Right renal cortex interstitium (tissue), 3 donors: ENCODE data around the gene DMWD. TPM values are rescaled to one million over a fixed set of nuclear protein-coding genes. Genes with fewer than 3 reads are reported as not detected.

Experiments
- DNase-seq, 3 donors: peaks; one replicate each; pipeline ENCODE4 v3.0.0-alpha.2; 2013; ENCODE audit warnings: low read depth in 3 of 3, low spot score in 2 of 3
- polyA plus RNA-seq, 3 donors: library from polyadenylated mRNA; unstranded; fragments of 120-200 nt; gene quantifications; one replicate each; pipeline ENCODE4 v1.2.1, GENCODE V29; 2013; ENCODE audit not compliant: insufficient read length in 3 of 3

DMWD gene
- polyA plus RNA-seq, result 10 to 100 TPM; 21.6 to 25.8 (median 23.8) TPM

DNA sequence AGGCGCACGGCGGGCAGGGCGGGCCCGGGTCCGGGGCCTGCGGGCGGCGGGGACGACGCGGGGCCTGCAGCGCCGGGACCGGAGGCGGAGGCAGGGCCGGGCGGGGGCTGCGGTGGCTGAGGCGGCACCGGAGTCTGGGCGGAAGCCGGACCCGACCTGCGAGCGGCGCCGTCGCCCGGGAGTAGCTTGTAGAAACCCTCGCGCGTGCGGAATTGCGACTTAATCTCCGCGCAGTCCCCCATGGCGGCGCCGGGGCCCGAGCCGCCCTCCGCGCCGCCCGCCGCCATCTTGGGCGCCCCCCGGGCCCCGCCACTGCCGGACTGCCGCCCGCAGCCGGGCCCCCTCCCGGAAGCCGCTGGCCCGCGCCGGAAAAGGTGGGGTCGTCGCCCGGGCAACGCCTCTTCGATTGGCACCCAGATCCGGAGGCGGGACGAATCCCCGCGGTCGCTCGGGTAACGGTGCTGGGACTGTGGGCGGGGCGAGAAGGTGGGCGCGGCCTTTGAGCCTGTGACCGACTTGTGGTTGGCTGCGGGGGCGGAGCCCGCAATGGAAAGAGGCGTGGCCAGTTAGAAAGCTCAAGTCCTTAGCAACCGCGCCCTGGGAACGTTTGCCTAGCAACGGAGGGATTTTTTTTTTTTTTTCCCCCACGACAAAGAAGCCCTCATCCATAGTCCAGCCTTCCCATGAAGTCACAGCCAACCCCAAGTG lies at the start of gene DMWD:
Gene DMWD (minus strand): TSS at position 376 of the 708 bp plus-strand sequence. CDS start 89 bp downstream, at position 287.
- peak; percentile 96 to 99 (median 97) for DNase-seq

GRCh38 chr19:45842198-45842597 lies 49.6 kb upstream of the DMWD start:
- no peak for DNase-seq

GRCh38 chr19:45834970-45835369 lies 42.3 kb upstream of the DMWD start:
- no peak for DNase-seq

- no peak for DNase-seq
Measured at GRCh38 chr19:45828945-45829344, 36.3 kb upstream of the DMWD start.

- no peak for DNase-seq
Measured at GRCh38 chr19:45828523-45828922, 35.9 kb upstream of the DMWD start.

- DNase-seq, result no peak
Measured at GRCh38 chr19:45827459-45828093, 34.9 kb upstream of the DMWD start.

DNA sequence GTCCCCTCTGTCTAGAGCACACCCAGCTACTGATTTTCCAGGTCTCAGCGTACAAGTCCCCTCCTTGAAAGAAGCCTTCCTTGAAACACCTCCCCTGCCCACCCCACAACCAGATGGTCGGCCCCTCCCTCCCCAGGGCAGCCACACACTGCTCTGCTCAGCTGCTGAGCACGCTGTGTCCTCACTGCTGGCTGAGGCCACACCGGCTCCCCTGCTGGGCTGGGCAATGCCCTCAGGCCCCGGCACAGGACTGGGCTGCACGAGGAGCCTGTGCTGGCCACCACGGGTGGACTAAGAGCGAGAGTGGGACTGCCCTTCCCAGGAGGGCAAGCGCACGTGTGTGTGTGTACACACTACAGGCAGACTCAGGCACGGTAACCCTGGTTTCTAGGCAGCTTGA lies 34.3 kb upstream of the DMWD start:
- DNase-seq, result no peak

- no peak for DNase-seq
Measured at GRCh38 chr19:45825917-45826893, 33.6 kb upstream of the DMWD start.

DNA sequence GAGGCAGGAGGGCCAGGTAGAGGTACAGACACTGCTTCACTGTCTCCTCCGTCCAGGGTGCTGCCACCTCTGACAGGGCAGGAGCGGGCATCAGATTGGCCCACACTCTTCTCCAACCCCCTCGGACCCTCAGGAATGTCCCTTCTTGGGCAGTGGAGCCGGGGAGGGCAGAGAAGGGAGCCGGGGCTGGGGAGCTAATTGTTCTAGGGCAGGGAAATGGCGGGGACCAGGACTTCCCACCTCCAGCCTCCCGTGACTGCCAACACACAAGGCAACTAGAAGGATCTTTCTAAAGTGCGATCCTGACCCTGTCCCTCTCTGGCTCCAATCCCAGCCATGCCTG lies 32.6 kb upstream of the DMWD start:
- DNase-seq, result no peak

DNA sequence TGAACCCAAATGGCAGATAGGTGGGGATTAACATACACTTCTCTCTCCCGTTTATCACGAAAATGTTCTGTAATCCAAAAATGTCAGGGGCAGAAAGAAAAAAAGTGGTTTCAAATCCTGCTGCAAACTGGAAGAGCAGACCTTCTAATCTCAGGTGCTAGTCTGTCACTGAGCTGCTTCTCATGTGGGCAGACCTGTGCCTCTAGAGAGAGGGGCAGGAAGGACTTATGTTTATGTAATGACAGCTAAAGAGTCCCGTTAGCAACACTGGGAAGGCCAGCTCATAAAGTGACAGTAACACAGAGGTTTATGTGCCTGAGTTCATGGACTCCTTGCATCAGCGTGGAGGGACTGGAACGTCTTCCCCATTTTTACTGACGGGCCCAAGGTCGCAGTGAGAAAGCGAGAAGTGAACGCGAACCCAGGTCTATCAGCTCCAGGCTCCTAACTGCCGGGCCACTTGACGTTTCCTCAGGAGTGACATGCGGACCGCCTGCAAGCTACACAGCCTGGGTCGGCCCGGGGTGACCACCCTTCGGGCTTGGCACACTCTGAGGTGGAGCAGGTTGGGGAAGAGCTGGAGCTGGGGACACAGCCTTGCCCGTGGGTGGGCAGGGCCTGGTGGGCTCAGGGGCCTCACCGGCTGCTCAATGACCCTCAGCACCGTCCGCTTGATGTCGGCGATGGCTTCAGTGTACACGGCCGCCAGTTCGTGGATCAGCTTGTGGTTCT lies 32.1 kb upstream of the DMWD start:
- DNase-seq, result no peak

GRCh38 chr19:45824041-45824471 lies 31.4 kb upstream of the DMWD start:
- DNase-seq, result no peak

DNA sequence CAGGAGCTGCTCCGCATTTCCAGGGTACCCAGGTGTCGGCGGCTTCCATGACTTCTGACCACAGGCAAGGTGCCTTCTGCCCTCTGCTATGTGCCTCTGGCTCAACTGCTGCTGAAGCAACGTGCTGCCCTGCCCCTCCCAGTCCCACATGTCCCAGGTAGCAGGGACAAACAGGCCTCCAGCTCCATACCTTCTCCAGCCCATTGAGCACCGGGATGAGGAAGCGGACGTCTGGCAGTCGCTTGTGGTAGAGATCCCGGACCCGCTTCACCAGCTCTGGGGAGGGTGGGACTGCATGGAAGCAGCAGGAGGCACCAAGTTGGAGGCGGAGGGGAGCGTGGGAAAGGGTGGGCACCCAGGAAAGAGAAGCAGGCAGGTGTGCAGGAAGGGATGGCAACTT lies 30.5 kb upstream of the DMWD start:
- DNase-seq, result no peak

- DNase-seq, result no peak
Measured at GRCh38 chr19:45822716-45823115, 30.1 kb upstream of the DMWD start.

GRCh38 chr19:45821570-45821969 lies 28.9 kb upstream of the DMWD start:
- no peak for DNase-seq

- no peak for DNase-seq
Measured at GRCh38 chr19:45821103-45821521, 28.5 kb upstream of the DMWD start.

- no peak for DNase-seq
Measured at GRCh38 chr19:45820413-45821102, 27.9 kb upstream of the DMWD start.

GRCh38 chr19:45819769-45820168 lies 27.1 kb upstream of the DMWD start:
- no peak for DNase-seq

- no peak for DNase-seq
Measured at GRCh38 chr19:45817725-45818301, 25.2 kb upstream of the DMWD start.

GRCh38 chr19:45817010-45817724 lies 24.5 kb upstream of the DMWD start:
- DNase-seq, result peak; percentile 85 to 90 (median 90)
